Right kidney (tissue), 1 donor: ENCODE results near the gene DNMT1.

Experiments used
- DNase-seq: peaks from one replicate; pipeline ENCODE4 v3.0.0-alpha.2; 2016

The DNMT1 gene

GRCh38 chr19:10093295-10094186 lies 101.2 kb downstream of the DNMT1 start:
- no peak for DNase-seq

- no peak for DNase-seq
These were observed 102.0 kb downstream of the DNMT1 start for GRCh38 chr19:10092648-10093294.

DNA sequence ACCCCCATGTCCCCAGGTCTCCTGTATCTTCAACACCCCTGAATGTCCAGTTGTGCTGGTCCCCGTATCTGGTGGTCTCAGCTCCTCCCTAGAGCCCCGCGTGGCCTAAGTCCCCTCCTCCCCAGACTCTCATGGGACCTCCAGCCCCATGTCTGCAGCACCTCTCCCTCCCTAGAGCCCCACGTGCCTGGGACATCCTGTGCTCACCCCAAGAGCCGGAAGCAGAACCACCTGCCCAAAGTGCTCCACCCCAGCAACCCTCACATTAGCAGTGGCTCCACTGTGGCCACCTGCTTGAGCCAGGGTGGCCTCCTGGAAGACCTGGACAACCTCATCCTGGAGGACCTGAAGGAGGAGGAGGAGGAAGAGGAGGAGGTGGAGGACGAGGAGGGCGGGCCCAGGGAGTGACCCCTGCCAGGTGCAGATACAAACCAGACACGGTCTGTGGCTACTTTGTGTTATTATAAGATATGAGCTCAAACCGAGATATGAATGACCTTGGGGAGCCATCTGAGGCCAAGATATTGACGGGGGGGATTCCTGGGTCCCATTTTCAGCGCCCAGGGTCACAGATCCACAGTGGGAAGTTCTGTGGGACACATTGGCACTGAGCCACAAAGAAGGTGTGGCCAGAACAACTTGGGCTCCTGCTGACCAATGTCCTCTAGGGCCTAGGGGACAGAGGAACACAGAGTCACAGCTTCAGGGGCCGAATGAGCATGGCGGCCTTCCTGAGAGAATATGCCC lies 102.7 kb downstream of the DNMT1 start:
- DNase-seq, result no peak

DNA sequence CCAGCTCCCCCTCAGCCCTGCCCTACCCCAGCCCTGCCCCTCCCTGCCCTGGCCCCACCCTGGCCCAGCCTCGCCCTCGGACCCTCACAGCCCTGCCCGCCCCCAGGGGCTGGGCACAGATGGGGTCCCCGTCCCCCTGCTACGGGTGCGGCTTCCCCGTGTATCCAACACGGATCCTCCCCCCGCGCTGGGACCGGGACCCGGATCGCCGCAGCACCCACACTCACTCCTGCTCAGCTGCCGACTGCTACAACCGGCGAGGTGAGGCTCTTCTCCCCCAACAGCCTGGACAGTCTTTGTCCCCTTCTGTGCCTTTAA lies 103.4 kb downstream of the DNMT1 start:
- no peak for DNase-seq

DNA sequence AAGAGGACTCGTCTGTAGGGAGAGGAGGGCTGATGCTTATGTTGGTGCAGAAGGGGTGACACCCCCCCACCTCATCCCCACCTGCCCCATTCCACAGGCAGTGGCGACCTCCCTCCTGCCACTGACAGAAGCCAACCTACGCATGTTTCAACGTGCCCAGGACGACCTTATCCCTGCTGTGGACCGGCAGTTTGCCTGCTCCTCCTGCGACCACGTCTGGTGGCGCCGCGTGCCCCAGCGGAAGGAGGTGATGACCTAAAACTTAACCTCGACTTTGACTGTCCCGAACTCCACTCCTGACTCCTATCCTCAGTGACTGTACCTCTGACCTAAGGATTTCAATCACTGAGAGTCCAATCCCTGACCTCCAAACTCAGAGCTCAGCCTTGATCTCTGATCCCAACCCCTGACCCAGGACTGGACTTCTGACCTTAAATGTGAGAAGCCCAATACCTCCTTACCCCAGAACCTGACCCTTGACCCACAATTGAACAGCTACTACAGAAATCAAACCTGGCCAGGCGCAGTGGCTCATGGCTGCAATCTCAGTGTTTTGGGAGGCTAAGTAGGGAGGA lies 104.9 kb downstream of the DNMT1 start:
- no peak for DNase-seq

GRCh38 chr19:10088949-10089554 lies 105.7 kb downstream of the DNMT1 start:
- no peak for DNase-seq

- no peak for DNase-seq
These were observed 107.3 kb downstream of the DNMT1 start for GRCh38 chr19:10087296-10088061.

GRCh38 chr19:10086591-10087192 lies 108.1 kb downstream of the DNMT1 start:
- DNase-seq, result peak; percentile 55

DNA sequence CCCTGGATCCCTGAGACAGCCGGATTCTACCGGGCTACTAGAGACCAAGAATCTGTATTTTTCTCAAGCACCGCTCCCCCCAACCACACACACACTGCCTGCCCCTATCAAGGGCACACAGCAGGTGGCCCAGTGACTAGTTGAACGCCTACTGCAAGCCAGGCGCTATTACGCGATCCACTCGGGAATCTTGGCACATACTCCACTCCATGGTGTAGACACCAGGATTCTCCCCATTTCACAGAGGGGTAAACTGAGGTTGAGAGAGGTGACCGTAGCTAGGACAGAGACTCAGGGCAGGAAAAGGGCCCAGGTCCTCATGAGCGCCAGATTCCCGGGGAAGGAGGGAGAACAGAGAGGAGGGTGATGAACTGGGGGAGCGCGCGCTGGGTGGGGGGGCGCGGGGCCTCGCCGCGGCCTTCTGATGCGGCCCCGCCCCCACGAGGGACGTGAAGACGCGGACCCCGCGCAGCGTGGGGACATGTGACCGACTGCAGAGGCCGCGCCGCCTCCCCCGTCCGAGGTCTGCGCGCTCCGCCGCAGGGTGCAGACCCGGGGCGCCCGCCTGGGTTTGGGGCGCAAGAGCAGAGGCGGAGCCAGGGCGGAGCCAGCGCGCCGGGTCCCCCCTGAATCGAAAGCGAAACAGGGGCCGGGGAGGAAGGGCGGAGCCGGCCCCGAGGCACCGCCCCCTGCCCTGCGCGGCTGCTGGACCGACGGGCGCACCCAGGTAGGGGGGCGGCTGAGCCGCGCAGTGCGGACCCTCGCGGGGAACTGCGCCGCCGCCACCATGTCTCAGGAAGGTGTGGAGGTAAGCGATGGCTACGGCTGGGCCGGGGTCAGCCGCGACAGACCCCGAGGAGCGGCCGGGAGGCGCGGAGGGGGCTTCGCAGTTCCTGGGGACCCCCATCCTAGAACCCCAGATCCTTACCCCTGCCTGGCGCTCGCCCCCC lies 108.8 kb downstream of the DNMT1 start, which contains the start of gene SHFL:
SHFL (plus strand) TSS at position 677 of the 950 bp plus-strand sequence; CDS start at position 788, 111 bp downstream.
- DNase-seq, result peak; percentile 91

- no peak for DNase-seq
These were observed 110.0 kb downstream of the DNMT1 start for GRCh38 chr19:10084803-10085202.

GRCh38 chr19:10083911-10084310 lies 110.8 kb downstream of the DNMT1 start:
- DNase-seq, result no peak
